Left lung (tissue), 10 donors: ENCODE data around the gene SUMO4. TPM values are rescaled to one million over a fixed set of nuclear protein-coding genes. Genes with fewer than 3 reads are reported as not detected.

Experiments used
- ATAC-seq: fragments of 200-7000 bp; cut with Tn5 transposase; one replicate; pipeline ENCODE4 v1.9.1; 2020; ENCODE audit warnings: moderate library complexity
- DNase-seq, 4 donors: peaks; one replicate each; pipeline ENCODE4 v3.0.0-alpha.2; 2013 to 2020
- H3K27ac ChIP-seq, 2 donors: fragments of 200-600 bp; sonication (generic) in 1 of 2; one replicate each; pipeline versions ENCODE4 v1.5.0 to v1.8.0; 2020 to 2021
- H3K27me3 ChIP-seq, 2 donors: fragments of 200-600 bp; sonication (generic) in 1 of 2; one replicate each; pipeline versions ENCODE4 v1.5.0 to v1.8.0; 2020 to 2021
- H3K36me3 ChIP-seq, 2 donors: fragments of 200-600 bp; sonication (generic) in 1 of 2; one replicate each; pipeline versions ENCODE4 v1.5.0 to v1.8.0; 2020 to 2021
- H3K4me1 ChIP-seq, 2 donors: fragments of 200-600 bp; one replicate each; pipeline ENCODE4 v1.8.0; 2021
- H3K4me3 ChIP-seq, 2 donors: fragments of 200-600 bp; sonication (generic) in 1 of 2; one replicate each; pipeline versions ENCODE4 v1.5.0 to v1.8.0; 2020 to 2021; ENCODE audit warnings: mild to moderate bottlenecking in 1 of 2
- H3K9me3 ChIP-seq, 2 donors: fragments of 200-600 bp; sonication (generic) in 1 of 2; one replicate each; pipeline versions ENCODE4 v1.5.0 to v1.8.0; 2020 to 2021
- CTCF ChIP-seq, 2 donors: fragments of 200-600 bp; sonication (generic) in 1 of 2; IDR thresholded peaks; one replicate each; pipeline versions ENCODE4 v1.5.0 to v1.8.0; 2021; ENCODE audit warnings: antibody characterized with exemption in 2 of 2
- intact Hi-C, 2 donors: fragments of 100-400 bp; cut with DNase I; formaldehyde crosslinking; loops; one replicate each; pipeline versions ENCODE4 v1.11.2 to v1.14.2; 2022
- polyA plus RNA-seq, 6 donors: library from polyadenylated mRNA; unstranded; fragments of 120-200 nt; gene quantifications; one replicate each; pipeline ENCODE4 v1.2.1, GENCODE V29; 2013; ENCODE audit not compliant: insufficient read length in 6 of 6
- total RNA-seq, 2 donors: library from RNA; stranded (reverse); fragmentation: NEBNext Ultra II Directional; extraction: Animal tissue kit (Norgen Biotek cat#: 25700); gene quantifications; one replicate each; pipeline ENCODE4 v1.2.1, GENCODE V29; 2021
- donor health status: DM: no; HTN: yes; CAD: no.
- donor health status: DM: no; HTN: no; CAD: no.

Gene SUMO4
- total and polyA plus RNA-seq, 8 donors = 1.0 to 2.7 (median 1.9) TPM

GRCh38 chr6:149393002-149393679 lies 6.9 kb upstream of the SUMO4 start:
- ATAC-seq (no peak), DNase-seq (no peak)
- intact Hi-C loops = no loop called here
- Histone ChIP-seq H3K4me3 (no peak overlapping the region), H3K27me3 (no peaks in the 10 kb centered on the region), H3K27ac (no peak overlapping the region), H3K9me3 (no peaks in the 10 kb centered on the region), H3K4me1 (no peaks in the 10 kb centered on the region), H3K36me3 (peaks cover 0 to 16% of the 10 kb centered on the region in 2 donors)
- no peak for TF ChIP-seq CTCF (IDR thresholded peaks at IDR 0.05)

DNA sequence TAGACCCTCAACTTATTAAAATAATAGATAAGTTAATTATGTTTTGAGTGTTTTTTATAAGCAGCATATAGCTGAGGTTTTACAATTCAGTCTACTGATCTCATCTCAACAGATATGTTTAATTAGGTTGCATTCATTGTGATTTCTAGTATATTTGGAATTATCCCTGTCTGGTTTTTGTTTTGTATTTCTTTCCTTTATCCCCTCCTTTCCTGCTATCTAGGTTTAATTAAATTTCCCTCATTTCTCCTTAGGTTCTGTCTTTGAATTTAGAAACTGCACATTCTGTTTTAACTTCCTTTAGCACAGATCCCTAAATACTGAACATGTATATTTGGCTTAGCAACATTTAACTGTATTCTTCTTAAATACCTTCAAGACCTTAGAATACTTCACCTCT lies 4.9 kb upstream of the SUMO4 start:
- no peak for TF ChIP-seq CTCF (IDR thresholded peaks at IDR 0.05)
- no peak for DNase-seq
- Histone ChIP-seq H3K4me3 (no peak overlapping the region), H3K36me3 (peaks cover 0 to 34% of the 10 kb centered on the region in 2 donors), H3K27ac (no peak overlapping the region), H3K27me3 (no peaks in the 10 kb centered on the region), H3K9me3 (no peaks in the 10 kb centered on the region), H3K4me1 (no peaks in the 10 kb centered on the region)
- no peak for ATAC-seq
- intact Hi-C loops = no loop called here

GRCh38 chr6:149397384-149397783 lies 2.7 kb upstream of the SUMO4 start:
- TF ChIP-seq CTCF (IDR thresholded peaks at IDR 0.05) = no peak
- DNase-seq = no peak
- Histone ChIP-seq H3K4me3 (no peak overlapping the region), H3K27me3 (no peaks in the 10 kb centered on the region), H3K4me1 (no peaks in the 10 kb centered on the region), H3K9me3 (no peaks in the 10 kb centered on the region), H3K27ac (no peak overlapping the region), H3K36me3 (peaks cover 0 to 43% of the 10 kb centered on the region in 2 donors)
- intact Hi-C loops = no loop called here
- ATAC-seq = no peak

DNA sequence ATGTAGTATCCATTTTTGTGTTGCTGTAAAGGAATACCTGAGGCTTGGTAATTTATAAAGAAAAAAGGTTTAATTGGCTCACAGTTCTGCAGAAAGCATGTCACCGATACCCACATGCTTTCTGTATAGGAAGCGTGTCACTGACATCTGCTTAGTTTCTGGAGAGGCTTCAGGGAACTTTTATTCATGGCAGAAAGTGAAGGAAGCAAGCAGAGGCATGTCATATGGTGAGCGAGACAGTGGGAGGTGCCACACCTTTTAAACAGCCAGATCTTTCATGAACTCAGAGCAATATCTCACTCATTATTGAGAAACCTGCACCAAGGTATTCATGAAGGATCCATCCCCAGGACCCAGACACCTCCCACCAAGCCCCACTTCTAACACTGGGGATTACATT lies 3.5 kb downstream of the SUMO4 start:
- intact Hi-C loops = no loop called here
- no peak overlapping the region for H3K4me3 ChIP-seq
- H3K27ac ChIP-seq = no peak overlapping the region
- H3K27me3 ChIP-seq = no peaks in the 10 kb centered on the region
- peaks cover 0 to 44% of the 10 kb centered on the region in 2 donors for H3K36me3 ChIP-seq
- no peak for TF ChIP-seq CTCF (IDR thresholded peaks at IDR 0.05)
- no peak for DNase-seq
- H3K9me3 ChIP-seq = no peaks in the 10 kb centered on the region
- ATAC-seq = no peak
- H3K4me1 ChIP-seq = peaks cover 0 to 12% of the 10 kb centered on the region in 2 donors

- Histone ChIP-seq H3K9me3 (no peaks in the 10 kb centered on the region), H3K36me3 (peaks cover 0 to 42% of the 10 kb centered on the region in 2 donors), H3K27ac (peak overlapping the region in 1 of 2 donors; percentile 78), H3K4me3 (no peak overlapping the region), H3K4me1 (peaks cover 0 to 12% of the 10 kb centered on the region in 2 donors), H3K27me3 (no peaks in the 10 kb centered on the region)
- DNase-seq (peak in 1 of 4 donors; percentile 13), ATAC-seq (peak; percentile 50)
- intact Hi-C loops = no loop called here
- no peak for TF ChIP-seq CTCF (IDR thresholded peaks at IDR 0.05)
Observed at GRCh38 chr6:149405823-149406765, 6.0 kb downstream of the SUMO4 start.
